GM12878 (cell line): ENCODE results near the gene SERPINA4. TPM values are rescaled to one million over a fixed set of nuclear protein-coding genes. Genes with fewer than 3 reads are reported as not detected.
"Not testable (repeated sequence)": the region's sequence is repeated elsewhere in the genome, so short reads cannot be mapped to it uniquely, and the experiment has no call there.

Experiments used
- ATAC-seq: fragments of 200-7000 bp; cut with Tn5 transposase; 3 replicates; pipeline ENCODE4 v1.9.1; 2020; ENCODE audit warnings: mild to moderate bottlenecking, moderate library complexity
- BruUV-seq: library from RNA; stranded (reverse); fragments of 400-500 nt; replicated peaks from 2 replicates; lab custom pipeline; 2021; lab: Mats Ljungman, UMichigan
- CTCF ChIA-PET: fragments of 300-600 bp; sonication (Branson Sonifier 250); formaldehyde crosslinking; extraction: SDS; loops from one replicate; lab custom pipeline; 2021; ENCODE audit warnings: inconsistent platforms; lab: Yijun Ruan, JAX
- POLR2A ChIA-PET: fragments of 350-600 bp; formaldehyde crosslinking; extraction: SDS; loops from one replicate; lab custom pipeline; 2021; ENCODE audit warnings: inconsistent platforms; lab: Charles Lee
- RAD21 ChIA-PET: fragments of 300-600 bp; sonication (Branson Sonifier 250); formaldehyde crosslinking; loops from one replicate; lab custom pipeline; 2023; ENCODE audit warnings: antibody characterized with exemption; ENCODE audit not compliant: unreplicated experiment; lab: Charles Lee
- SMC1A ChIA-PET: fragments of 300-600 bp; sonication (Branson Sonifier 250); formaldehyde crosslinking; loops from one replicate; lab custom pipeline; 2023; ENCODE audit not compliant: unreplicated experiment, uncharacterized antibody; lab: Charles Lee
- DNase-seq: peaks from one replicate; pipeline ENCODE4 v3.0.0-alpha.2; 2011; ENCODE audit warnings: low read depth, low spot score
- FAIRE-seq: peaks from 3 replicates; lab custom pipeline; 2011; peaks lifted over from hg19 to GRCh38; lab: Jason Lieb, UNC
- H2AFZ ChIP-seq: 2 replicates; pipeline ENCODE4 v1.6.0; 2011; ENCODE audit warnings: low read depth, low read length, control low read depth; ENCODE audit not compliant: control insufficient read depth
- H3K27ac ChIP-seq: 2 replicates; pipeline ENCODE4 v1.5.1; 2011; ENCODE audit warnings: control low read depth; ENCODE audit not compliant: control insufficient read depth, insufficient read depth
- H3K27me3 ChIP-seq, 2 experiments: replicated peaks in 1 of 2; 2 replicates each; pipeline versions ENCODE4 v1.6.0 to v1.6.1; 2011; ENCODE audit warnings: low read length in 1 of 2; ENCODE audit not compliant: control insufficient read depth in 2 of 2, insufficient read depth in 2 of 2
- H3K36me3 ChIP-seq, 2 experiments: 2 replicates each; pipeline ENCODE4 v1.5.1; 2011; ENCODE audit warnings: low read length in 1 of 2; ENCODE audit not compliant: control insufficient read depth in 2 of 2, insufficient read depth in 2 of 2
- H3K4me1 ChIP-seq: 2 replicates; pipeline ENCODE4 v1.6.1; 2011; ENCODE audit warnings: mild to moderate bottlenecking, low read length, moderate library complexity, mixed read lengths; ENCODE audit not compliant: control insufficient read depth, insufficient read depth
- H3K4me2 ChIP-seq: 2 replicates; pipeline ENCODE4 v1.6.0; 2011; ENCODE audit warnings: control low read depth; ENCODE audit not compliant: control insufficient read depth, insufficient read depth
- H3K4me3 ChIP-seq: fragments of 200-600 bp; sonication (generic); 2 replicates; pipeline ENCODE4 v1.5.1; 2016
- H3K79me2 ChIP-seq: 2 replicates; pipeline ENCODE4 v1.6.0; 2011; ENCODE audit warnings: low read length; ENCODE audit not compliant: control insufficient read depth, insufficient read depth
- H3K9ac ChIP-seq: 2 replicates; pipeline ENCODE4 v1.8.0; 2011; ENCODE audit warnings: low read length, control low read depth, mixed read lengths; ENCODE audit not compliant: control insufficient read depth, insufficient read depth
- H3K9me3 ChIP-seq: replicated peaks from 3 replicates; pipeline ENCODE4 v1.5.1; 2011; ENCODE audit warnings: mild to moderate bottlenecking, low read length; ENCODE audit not compliant: control insufficient read depth, insufficient read depth
- H4K20me1 ChIP-seq: 2 replicates; pipeline ENCODE4 v1.6.0; 2011; ENCODE audit not compliant: control insufficient read depth, insufficient read depth
- CBX3 ChIP-seq: fragments of 200-600 bp; sonication (generic); IDR thresholded peaks from 2 replicates; pipeline ENCODE4 v1.6.1; 2016; ENCODE audit warnings: low read depth, borderline replicate concordance
- MTA2 ChIP-seq: fragments of 450-650 bp; IDR thresholded peaks from 2 replicates; pipeline ENCODE4 v1.6.1; 2016; ENCODE audit warnings: low read depth, mild to moderate bottlenecking, moderate library complexity
- NR2C2 ChIP-seq: IDR thresholded peaks from 2 replicates; pipeline ENCODE4 v1.6.1; 2011; ENCODE audit warnings: borderline replicate concordance, low read depth; ENCODE audit not compliant: control insufficient read depth, insufficient read length
- POLR2AphosphoS2 ChIP-seq: IDR thresholded peaks from 2 replicates; pipeline ENCODE4 v1.6.1; 2011; ENCODE audit warnings: low read depth, mild to moderate bottlenecking, low read length, improper control_type of control experiment, moderate library complexity
- RCOR1 ChIP-seq: conservative IDR thresholded peaks from 2 replicates; pipeline ENCODE4 v1.6.1; 2012; ENCODE audit warnings: low read depth, low read length, improper control_type of control experiment
- SREBF2 ChIP-seq: IDR thresholded peaks from 2 replicates; pipeline ENCODE4 v1.6.1; 2012; ENCODE audit warnings: mild to moderate bottlenecking, low read length
- TCF3 ChIP-seq: IDR thresholded peaks from 2 replicates; pipeline ENCODE4 v1.6.1; 2012; ENCODE audit warnings: low read depth, mild to moderate bottlenecking, low read length, borderline replicate concordance; ENCODE audit not compliant: insufficient read depth
- WGBS: methylation state at CpG from one replicate; pipeline ENCODE4 v1.1.6; 2016; ENCODE audit warnings: low lambda C conversion rate; ENCODE audit not compliant: insufficient replicate concordance, insufficient coverage; ENCODE audit errors: missing lambda C conversion rate; 5-methylcytosine and 5-hydroxymethylcytosine counted together
- in situ Hi-C: fragments of 300-500 bp; cut with MboI; formaldehyde crosslinking; loops from 9 replicates; pipeline ENCODE4 v1.14.3; 2018; ENCODE audit warnings: mixed read lengths
- intact Hi-C: fragments of 100-400 bp; cut with micrococcal nuclease; formaldehyde crosslinking; loops from one replicate; pipeline ENCODE4 v1.14.2; 2022; ENCODE audit not compliant: unreplicated experiment
- polyA plus RNA-seq, 11 experiments: library from polyadenylated mRNA; depleted of rRNA in 4 of 11; unstranded in 6 of 11; stranded (reverse) in 5 of 11; fragments of >200 nt; fragmentation: Nextera tagmentation in 4 of 11; fragmentation: Illumina TruSeq in 1 of 11; extraction: Ambion mirVana in 4 of 11; extraction: Trizol in 1 of 11; gene quantifications; 1 replicate in 1 of 11; 2 replicates in 10 of 11; pipeline versions ENCODE4 v1.2.1 to v1.2.3, GENCODE V29; 2011 to 2016; ENCODE audit warnings: inconsistent platforms in 2 of 11, missing spikeins in 2 of 11, low read depth in 1 of 11
- total RNA-seq, 4 experiments: library from RNA; depleted of rRNA in 3 of 4; stranded (reverse); fragments of >200 nt in 3 of 4; fragmentation: Illumina TruSeq in 1 of 4; extraction: Trizol in 1 of 4; gene quantifications; 2 replicates each; pipeline versions ENCODE4 v1.2.1 to v1.2.3, GENCODE V29; 2013 to 2021

Gene SERPINA4
- total and polyA plus RNA-seq, 10 of the 15 experiments (the other 5 are each of a cell fraction or from before 2014, with no cell fraction given), result 0.13 TPM; not detected in 9

DNA sequence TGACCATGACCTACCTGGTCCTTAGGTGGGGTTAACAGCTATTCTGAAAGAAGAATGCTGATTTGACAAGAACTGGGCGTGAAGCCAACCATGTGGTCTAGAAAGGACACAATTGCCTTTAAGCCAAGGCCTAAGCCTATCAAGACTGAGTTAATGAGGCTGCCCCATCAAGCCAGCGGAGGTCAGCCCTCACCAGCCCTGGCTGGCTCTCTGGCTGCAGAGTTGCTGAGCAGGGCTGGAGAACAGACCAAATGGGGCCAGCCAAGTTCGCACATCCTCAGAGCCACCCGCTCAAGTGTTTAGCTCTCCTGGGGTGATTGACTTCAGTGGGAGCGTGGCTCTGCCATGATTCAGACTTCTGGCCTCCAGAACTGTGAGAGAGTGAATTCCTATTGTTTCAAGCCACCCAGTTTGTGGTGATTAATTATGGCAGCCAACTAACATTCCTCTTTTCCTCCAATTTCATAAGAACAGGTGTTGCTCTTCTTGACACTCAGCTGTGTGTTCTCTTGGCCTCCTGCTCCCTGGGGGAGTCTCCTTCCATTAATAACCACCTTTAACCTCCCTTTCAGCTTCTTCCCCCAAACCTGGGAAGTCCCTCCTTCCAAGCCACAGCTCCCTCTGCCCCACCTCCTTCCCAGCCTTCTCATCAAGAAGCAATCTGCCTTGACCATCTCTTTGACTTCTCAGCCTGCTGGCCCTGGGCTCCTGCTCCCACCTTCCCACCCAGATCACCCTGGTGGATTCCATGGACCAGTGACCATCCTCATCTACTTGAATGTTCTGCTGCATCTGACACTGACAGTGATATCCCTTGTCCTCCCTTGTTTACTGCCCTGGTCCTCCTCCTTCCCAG, 14.7 kb downstream of the SERPINA4 start:
- ChIA-PET RAD21 (no interaction called here), POLR2A (no interaction called here), SMC1A (no interaction called here), CTCF (interaction anchor here (0.7 kb wide), 1 partner anchor 96 kb away, joined by 5 read pairs; no protein-coding TSS in a partner anchor)
- H3K4me2 ChIP-seq, result no peak overlapping the region
- H3K9me3 ChIP-seq, result no peaks in the 10 kb centered on the region
- in situ Hi-C loops, result no loop called here
- no peak overlapping the region for H3K4me3 ChIP-seq
- intact Hi-C loops, result no loop called here
- FAIRE-seq (no peak), DNase-seq (no peak), ATAC-seq (no peak)
- H3K27me3 ChIP-seq, result no peaks in the 10 kb centered on the region; a peak in 1 of 4 replicates
- H3K27ac ChIP-seq, result no peak overlapping the region
- TF ChIP-seq SREBF2 (no peak), NR2C2 (no peak), POLR2AphosphoS2 (no peak), TCF3 (no peak), RCOR1 (no peak), CBX3 (no peak), MTA2 (no peak)
- H3K36me3 ChIP-seq, result no peaks in the 10 kb centered on the region
- no TSS peak for BruUV-seq
- WGBS, result 7% methylated on average over 5 of the region's 5 CpGs
- no peak overlapping the region for H3K9ac ChIP-seq
- no peaks in the 10 kb centered on the region for H3K4me1 ChIP-seq
- H4K20me1 ChIP-seq, result no peaks in the 10 kb centered on the region
- no peak overlapping the region for H2AFZ ChIP-seq
- no peaks in the 10 kb centered on the region for H3K79me2 ChIP-seq

- H3K79me2 ChIP-seq, H4K20me1 ChIP-seq, H3K9ac ChIP-seq, FAIRE-seq, SMC1A ChIA-PET, DNase-seq, CTCF ChIA-PET, H3K27ac ChIP-seq, BruUV-seq, H3K9me3 ChIP-seq, intact Hi-C loops, H3K27me3 ChIP-seq, in situ Hi-C loops, H2AFZ ChIP-seq, H3K4me3 ChIP-seq, H3K4me1 ChIP-seq, H3K4me2 ChIP-seq, POLR2A ChIA-PET, RAD21 ChIA-PET, ATAC-seq, H3K36me3 ChIP-seq: not testable (repeated sequence)
These were observed 16.2 kb downstream of the SERPINA4 start for GRCh38 chr14:94577472-94577871.
